ENCODE measurements around the gene RBPJL. TPM values are rescaled to one million over a fixed set of nuclear protein-coding genes. Genes with fewer than 3 reads are reported as not detected.

The RBPJL gene
- total RNA-seq, 1 experiment from 2014 or later = not detected

DNA sequence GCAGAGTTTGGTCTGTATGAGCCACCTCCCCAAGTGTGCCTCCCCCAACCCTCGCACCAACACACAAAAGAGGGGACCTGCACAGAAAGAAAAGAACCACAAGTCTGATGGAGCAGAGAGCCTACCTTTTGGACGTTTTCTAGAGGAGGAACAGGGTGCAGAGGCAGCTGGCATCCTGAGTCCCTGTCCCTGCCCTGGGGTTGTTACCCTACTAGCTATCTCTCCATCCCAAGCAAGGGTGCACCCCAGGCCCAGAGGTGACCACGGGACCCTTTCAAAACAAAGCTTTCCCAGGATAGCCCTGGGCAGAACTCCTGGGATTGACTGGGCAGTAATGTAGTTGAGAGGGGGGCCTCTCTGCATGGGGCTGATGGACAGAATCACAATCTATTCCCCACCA, 11.2 kb downstream of the RBPJL start:
- no peak overlapping the region for H2AFZ ChIP-seq
- no peak overlapping the region for H3K27ac ChIP-seq
- intact Hi-C loops (cut with micrococcal nuclease; ENCODE audit: unreplicated experiment) = no loop called here
- POLR2A ChIA-PET (ENCODE audit: unreplicated experiment) = no interaction called here
- H3K4me2 ChIP-seq = no peak overlapping the region
- TF ChIP-seq, protein P1, sequence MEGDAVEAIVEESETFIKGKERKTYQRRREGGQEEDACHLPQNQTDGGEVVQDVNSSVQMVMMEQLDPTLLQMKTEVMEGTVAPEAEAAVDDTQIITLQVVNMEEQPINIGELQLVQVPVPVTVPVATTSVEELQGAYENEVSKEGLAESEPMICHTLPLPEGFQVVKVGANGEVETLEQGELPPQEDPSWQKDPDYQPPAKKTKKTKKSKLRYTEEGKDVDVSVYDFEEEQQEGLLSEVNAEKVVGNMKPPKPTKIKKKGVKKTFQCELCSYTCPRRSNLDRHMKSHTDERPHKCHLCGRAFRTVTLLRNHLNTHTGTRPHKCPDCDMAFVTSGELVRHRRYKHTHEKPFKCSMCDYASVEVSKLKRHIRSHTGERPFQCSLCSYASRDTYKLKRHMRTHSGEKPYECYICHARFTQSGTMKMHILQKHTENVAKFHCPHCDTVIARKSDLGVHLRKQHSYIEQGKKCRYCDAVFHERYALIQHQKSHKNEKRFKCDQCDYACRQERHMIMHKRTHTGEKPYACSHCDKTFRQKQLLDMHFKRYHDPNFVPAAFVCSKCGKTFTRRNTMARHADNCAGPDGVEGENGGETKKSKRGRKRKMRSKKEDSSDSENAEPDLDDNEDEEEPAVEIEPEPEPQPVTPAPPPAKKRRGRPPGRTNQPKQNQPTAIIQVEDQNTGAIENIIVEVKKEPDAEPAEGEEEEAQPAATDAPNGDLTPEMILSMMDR (conservative IDR thresholded peaks at IDR 0.05) = no peak
- TF ChIP-seq EZH2 (IDR thresholded peaks at IDR 0.05; ENCODE audit: low read depth) = no peak
- peaks cover 22% of the 10 kb centered on the region for H3K4me1 ChIP-seq (replicated peaks; ENCODE audit: insufficient read depth)
- DNase-seq = no peak
- H3K9me2 ChIP-seq (ENCODE audit: insufficient read depth) = no peaks in the 10 kb centered on the region
- no peaks in the 10 kb centered on the region for H3K9me3 ChIP-seq (ENCODE audit: insufficient read depth, low read depth)
- H3K36me3 ChIP-seq (ENCODE audit: low read depth) = no peaks in the 10 kb centered on the region
- BruUV-seq (replicated peaks) = no TSS peak
- H3K4me3 ChIP-seq = no peak overlapping the region
- H3K27me3 ChIP-seq (ENCODE audit: insufficient read depth, low read depth) = no peaks in the 10 kb centered on the region
- CTCF ChIA-PET = interaction anchor here (0.6 to 1.2 kb wide), 4 partner anchors 47 to 453 kb away, joined by 3 to 8 read pairs (median 4); no protein-coding TSS in a partner anchor
- H3K79me2 ChIP-seq (ENCODE audit: low read depth) = no peaks in the 10 kb centered on the region
- H3F3A ChIP-seq (ENCODE audit: insufficient read depth, low read depth) = peaks cover 24% of the 10 kb centered on the region
- no peaks in the 10 kb centered on the region for H4K20me1 ChIP-seq (ENCODE audit: insufficient read depth)

GRCh38 chr20:45318386-45318939, 11.8 kb downstream of the RBPJL start:
- no TSS peak for BruUV-seq (replicated peaks)
- no peak overlapping the region for H3K4me2 ChIP-seq
- H3K79me2 ChIP-seq (ENCODE audit: low read depth) = no peaks in the 10 kb centered on the region
- peaks cover 22% of the 10 kb centered on the region for H3K4me1 ChIP-seq (replicated peaks; ENCODE audit: insufficient read depth)
- peaks cover 29% of the 10 kb centered on the region for H3F3A ChIP-seq (ENCODE audit: insufficient read depth, low read depth)
- no peaks in the 10 kb centered on the region for H3K9me2 ChIP-seq (ENCODE audit: insufficient read depth)
- H2AFZ ChIP-seq = no peak overlapping the region
- H4K20me1 ChIP-seq (ENCODE audit: insufficient read depth) = no peaks in the 10 kb centered on the region; the same call in 1 of the 2 replicates
- H3K27me3 ChIP-seq (ENCODE audit: insufficient read depth, low read depth) = no peaks in the 10 kb centered on the region
- intact Hi-C loops (cut with micrococcal nuclease; ENCODE audit: unreplicated experiment) = no loop called here
- no peaks in the 10 kb centered on the region for H3K9me3 ChIP-seq (ENCODE audit: insufficient read depth, low read depth)
- H3K27ac ChIP-seq = no peak overlapping the region
- H3K4me3 ChIP-seq = no peak overlapping the region
- DNase-seq = no peak
- H3K36me3 ChIP-seq (ENCODE audit: low read depth) = no peaks in the 10 kb centered on the region
- TF ChIP-seq EZH2 (IDR thresholded peaks at IDR 0.05; ENCODE audit: low read depth) = no peak
- TF ChIP-seq, protein P1 (conservative IDR thresholded peaks at IDR 0.05) = no peak
- ChIA-PET CTCF (interaction anchor here (0.6 to 2.7 kb wide), 12 partner anchors 9 to 480 kb away, joined by 3 to 18 read pairs (median 4); partner anchors contain the start of gene SYS1), POLR2A (ENCODE audit: unreplicated experiment) (interaction anchor here (0.5 kb wide), 1 partner anchor 200 kb away, joined by 8 read pairs; no protein-coding TSS in a partner anchor)

DNA sequence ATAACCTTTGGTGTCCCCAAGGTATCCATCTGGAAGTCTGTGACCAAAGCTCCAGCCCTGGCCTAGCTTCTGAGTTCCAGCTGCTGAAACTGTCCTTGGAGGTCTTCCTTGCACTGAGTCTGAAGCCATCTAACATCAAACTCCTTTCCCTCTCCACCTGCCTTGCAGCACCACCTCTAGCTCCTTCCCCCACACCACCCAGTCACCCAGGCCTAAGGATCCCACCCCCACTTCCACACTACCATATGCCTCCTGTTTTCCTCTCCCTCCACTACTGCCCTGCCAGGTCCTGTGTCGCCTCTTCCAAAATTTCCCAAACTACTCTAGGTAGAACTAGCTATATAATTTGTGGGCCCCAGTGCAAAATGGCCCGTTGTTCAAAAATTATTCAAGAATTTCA, 12.3 kb downstream of the RBPJL start:
- peak overlapping the region; percentile 14; the same call in 1 of the 2 replicates for H3K4me2 ChIP-seq
- H3K27me3 ChIP-seq (ENCODE audit: insufficient read depth, low read depth) = no peaks in the 10 kb centered on the region
- intact Hi-C loops (cut with micrococcal nuclease; ENCODE audit: unreplicated experiment) = loop anchor here (1.0 kb wide), 3 partner anchors 44 to 452 kb away; partner anchors contain the start of gene SYS1
- H3K27ac ChIP-seq = no peak overlapping the region
- TF ChIP-seq, protein P1 (conservative IDR thresholded peaks at IDR 0.05) = no peak
- no peak for TF ChIP-seq EZH2 (IDR thresholded peaks at IDR 0.05; ENCODE audit: low read depth)
- ChIA-PET CTCF (interaction anchor here (0.6 to 2.7 kb wide), 11 partner anchors 9 to 703 kb away, joined by 3 to 18 read pairs (median 5); partner anchors contain the start of gene SYS1), POLR2A (ENCODE audit: unreplicated experiment) (interaction anchor here (0.5 kb wide), 1 partner anchor 199 kb away, joined by 8 read pairs; no protein-coding TSS in a partner anchor)
- peaks cover 22% of the 10 kb centered on the region for H3K4me1 ChIP-seq (replicated peaks; ENCODE audit: insufficient read depth)
- no peak overlapping the region for H3K4me3 ChIP-seq
- no TSS peak for BruUV-seq (replicated peaks)
- DNase-seq = no peak
- no peaks in the 10 kb centered on the region for H3K79me2 ChIP-seq (ENCODE audit: low read depth)
- no peaks in the 10 kb centered on the region for H3K9me2 ChIP-seq (ENCODE audit: insufficient read depth)
- peaks cover 32% of the 10 kb centered on the region for H3F3A ChIP-seq (ENCODE audit: insufficient read depth, low read depth)
- no peaks in the 10 kb centered on the region for H3K36me3 ChIP-seq (ENCODE audit: low read depth)
- no peak overlapping the region for H2AFZ ChIP-seq
- no peaks in the 10 kb centered on the region for H3K9me3 ChIP-seq (ENCODE audit: insufficient read depth, low read depth)
- no peaks in the 10 kb centered on the region; the same call in 1 of the 2 replicates for H4K20me1 ChIP-seq (ENCODE audit: insufficient read depth)
